Measurements from ENCODE around the gene NAIF1.
A peak's percentile ranks its signal among the peaks of the same experiment; 100 is the strongest.
"Not testable (repeated sequence)": the region's sequence is repeated elsewhere in the genome, so short reads cannot be mapped to it uniquely, and the experiment has no call there.

The NAIF1 gene

DNA sequence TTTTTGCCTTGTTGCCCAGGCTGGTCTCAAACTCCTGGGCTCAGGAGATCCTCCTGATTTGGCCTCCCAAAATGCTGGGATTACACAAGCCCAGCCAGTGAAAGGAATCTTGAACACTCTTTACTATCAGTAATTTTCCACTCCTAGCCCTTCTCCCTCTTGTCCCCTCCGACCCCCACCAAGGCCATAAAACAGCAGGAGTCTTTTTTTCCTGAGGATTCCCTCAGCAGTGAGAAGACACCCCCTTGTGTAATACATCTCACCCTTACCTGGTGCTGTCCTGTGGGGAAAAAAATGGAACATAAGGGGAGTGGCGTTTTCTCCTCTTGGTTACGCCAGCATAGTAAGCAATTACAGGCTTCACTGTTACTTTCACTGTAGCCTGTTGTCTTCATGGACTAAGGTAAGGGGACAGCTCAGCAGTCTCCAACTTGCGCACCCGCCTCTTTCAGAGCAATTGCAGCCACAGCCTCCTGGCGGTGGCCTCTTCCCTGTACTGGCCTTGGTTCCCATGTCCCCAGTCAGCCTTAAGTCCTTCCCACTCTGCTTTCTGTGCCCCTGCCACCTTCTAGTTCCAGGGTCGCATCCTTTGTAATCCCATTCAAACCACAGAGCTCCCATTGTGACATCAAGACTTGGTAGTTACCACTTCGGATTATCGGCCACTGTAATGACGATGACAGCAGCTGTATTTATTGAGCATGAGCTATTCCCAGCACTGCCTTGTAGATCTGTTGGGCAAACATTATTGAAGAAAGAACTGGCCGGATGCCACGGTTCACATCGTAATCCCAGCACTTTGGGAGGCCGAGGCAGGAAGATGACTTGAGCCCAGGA is 10.0 kb downstream of the NAIF1 start:
- DNase-seq, result no peak

- no peak for DNase-seq
These were observed 11.0 kb downstream of the NAIF1 start for GRCh38 chr9:128056086-128056485.

DNA sequence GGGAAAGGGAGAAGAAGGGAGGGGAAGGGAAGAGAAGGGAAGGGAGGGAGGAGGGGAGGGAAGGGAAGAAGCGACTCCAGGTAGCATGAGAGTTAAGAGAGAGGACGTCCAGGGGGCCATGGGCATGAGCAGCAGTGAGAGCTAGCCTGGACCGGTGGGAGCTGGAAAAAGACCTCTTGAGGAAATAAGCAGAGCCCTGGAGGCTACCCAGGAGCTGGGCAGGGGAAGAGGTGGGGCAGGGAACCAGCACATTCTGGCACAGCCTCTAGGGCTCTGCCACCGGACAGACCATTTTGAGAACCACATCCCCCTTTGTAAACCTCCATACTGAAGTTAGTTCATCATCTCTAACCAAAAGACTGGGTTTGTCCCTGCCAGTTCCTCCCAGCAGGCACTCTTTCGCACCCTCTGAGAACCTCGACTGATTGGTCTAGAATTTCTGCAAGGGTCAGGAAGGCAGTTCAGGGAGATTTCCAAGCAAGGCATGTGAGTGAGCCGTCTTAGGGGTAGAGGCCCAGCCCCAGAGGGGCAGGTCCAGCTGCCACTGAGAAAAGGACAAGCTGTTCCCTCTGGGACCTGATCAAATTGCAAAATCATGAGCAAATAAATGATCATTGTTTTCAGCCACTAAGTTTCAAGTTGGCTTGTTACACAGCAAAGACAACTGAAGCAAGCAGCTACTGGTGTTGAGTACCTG is 11.6 kb downstream of the NAIF1 start:
- no peak for DNase-seq

- no peak for DNase-seq
These were observed 13.0 kb downstream of the NAIF1 start for GRCh38 chr9:128054087-128054486.

GRCh38 chr9:128053560-128053959 is 13.6 kb downstream of the NAIF1 start:
- DNase-seq, result peak; percentile 92 to 94

DNA sequence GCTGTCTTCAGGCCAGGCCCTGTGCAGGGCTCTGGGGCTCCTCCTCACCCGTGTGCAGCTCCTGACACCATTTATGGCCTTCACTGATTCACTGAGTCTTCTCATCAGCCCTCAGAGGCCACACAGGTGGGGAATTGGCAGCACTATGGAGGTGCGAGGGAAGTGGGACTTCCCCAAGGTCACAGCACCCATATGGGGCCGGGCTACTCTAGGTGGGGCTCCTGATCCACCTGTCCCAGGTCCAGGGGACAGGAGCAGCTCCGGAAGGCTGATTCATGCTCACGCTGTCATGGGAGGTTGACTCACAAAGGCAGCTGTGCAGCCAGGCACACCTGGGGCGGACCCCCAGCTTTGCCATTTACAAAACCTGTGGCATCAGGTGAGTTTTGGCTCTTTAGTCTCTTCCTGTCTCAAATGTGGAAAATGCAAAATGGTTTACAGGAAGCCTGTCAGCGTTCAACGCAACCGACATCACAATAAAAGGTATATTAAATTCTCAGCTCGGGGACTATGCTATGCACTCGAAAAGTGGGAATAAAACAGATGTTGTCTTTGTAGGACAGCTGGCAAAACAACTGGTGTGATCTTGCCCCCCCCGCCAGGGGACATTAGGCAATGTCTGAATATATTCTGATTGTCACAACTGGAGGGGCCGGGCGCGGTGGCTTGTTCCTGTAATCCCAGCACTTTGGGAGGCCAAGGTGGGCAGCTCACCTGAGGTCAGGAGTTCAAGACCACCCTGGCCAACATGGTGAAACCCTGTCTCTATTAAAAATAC is 15.0 kb downstream of the NAIF1 start:
- DNase-seq, result no peak

DNA sequence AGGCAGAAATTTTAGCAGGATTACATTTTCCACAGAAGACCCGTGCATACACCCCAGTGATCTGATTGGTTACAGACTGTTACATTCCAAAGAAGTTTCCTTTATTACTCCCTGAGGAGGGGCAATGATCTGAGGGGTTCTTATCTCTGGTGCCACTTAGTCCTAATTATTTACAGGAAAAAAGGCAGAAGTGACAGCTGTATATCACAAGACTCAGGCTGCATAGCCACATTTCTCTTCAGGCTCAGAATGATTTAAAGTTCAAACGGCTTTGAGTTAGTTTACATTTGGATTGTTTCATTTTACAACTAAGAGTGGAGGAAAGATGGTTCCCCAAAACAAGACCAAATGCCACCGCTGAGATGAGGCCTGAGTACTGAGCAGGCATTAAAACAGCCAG is 17.3 kb downstream of the NAIF1 start:
- no peak for DNase-seq

- DNase-seq, result no peak
These were observed 18.5 kb downstream of the NAIF1 start for GRCh38 chr9:128048663-128049062.

GRCh38 chr9:128047231-128047630 is 19.9 kb downstream of the NAIF1 start:
- DNase-seq, result no peak

- no peak for DNase-seq
These were observed 21.3 kb downstream of the NAIF1 start for GRCh38 chr9:128045831-128046230.

- not testable (repeated sequence) for DNase-seq
These were observed 21.7 kb downstream of the NAIF1 start for GRCh38 chr9:128045409-128045808.

DNA sequence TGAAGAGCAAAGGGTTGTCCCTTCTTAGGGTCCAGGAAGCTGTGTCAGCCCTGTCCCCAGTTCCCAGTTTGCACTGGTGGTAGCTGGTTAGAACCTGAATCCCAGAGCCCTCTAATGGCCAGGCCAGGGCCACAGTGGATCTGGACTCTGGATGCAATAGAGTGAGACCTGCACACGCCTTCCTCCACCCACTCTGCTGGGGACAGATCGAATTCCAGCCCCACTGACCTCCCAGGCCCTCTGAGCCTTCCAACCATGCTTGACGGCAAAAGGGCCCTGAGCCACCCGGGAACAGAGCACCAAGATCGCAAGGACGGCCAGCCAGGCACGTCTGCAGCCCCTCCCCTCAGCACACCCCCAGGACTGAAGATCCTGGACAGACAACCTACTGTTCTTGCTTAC is 23.7 kb downstream of the NAIF1 start:
- DNase-seq, result no peak

DNA sequence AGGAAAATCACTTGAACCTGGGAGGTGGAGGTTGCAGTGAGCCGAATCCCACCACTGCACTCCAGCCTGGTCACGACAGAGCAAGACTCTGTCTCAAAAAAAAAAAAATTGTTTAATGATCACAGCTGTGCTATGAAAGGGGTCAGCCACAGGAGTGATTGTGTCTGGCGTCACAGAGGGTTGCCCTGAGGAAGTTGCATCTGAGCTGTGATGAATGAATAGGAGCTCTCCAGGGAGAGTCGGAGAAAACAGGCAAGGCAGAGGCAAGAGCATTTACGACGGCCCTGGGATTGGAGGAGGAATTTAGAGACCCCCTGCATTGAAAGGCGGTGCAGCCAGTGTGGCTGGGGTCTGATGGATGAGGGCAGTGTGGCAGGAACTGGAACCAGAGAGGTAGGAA is 25.1 kb downstream of the NAIF1 start:
- DNase-seq, result no peak

GRCh38 chr9:128040783-128041182 is 26.3 kb downstream of the NAIF1 start:
- not testable (repeated sequence) for DNase-seq

GRCh38 chr9:128036522-128036921 is 30.6 kb downstream of the NAIF1 start:
- DNase-seq, result not testable (repeated sequence)

- DNase-seq, result peak; percentile 69 to 71
These were observed 32.1 kb downstream of the NAIF1 start for GRCh38 chr9:128034821-128035652.

- no peak for DNase-seq
These were observed 33.5 kb downstream of the NAIF1 start for GRCh38 chr9:128033609-128034008.

- DNase-seq, result no peak
These were observed 39.4 kb downstream of the NAIF1 start for GRCh38 chr9:128027705-128028104.

- DNase-seq, result peak in 1 of 2 experiments; percentile 9
These were observed 40.2 kb downstream of the NAIF1 start for GRCh38 chr9:128026773-128027541.

GRCh38 chr9:128026255-128026772 is 40.8 kb downstream of the NAIF1 start:
- DNase-seq, result no peak

GRCh38 chr9:128025736-128026135 is 41.4 kb downstream of the NAIF1 start:
- no peak for DNase-seq
